WTC11 (cell line): Measurements from ENCODE around the gene PTPRC. TPM values are rescaled to one million over a fixed set of nuclear protein-coding genes. Genes with fewer than 3 reads are reported as not detected.

ENCODE experiments used
- ATAC-seq: fragments of 200-7000 bp; cut with Tn5 transposase; 2 replicates; pipeline ENCODE4 v1.10.0; 2021; ENCODE audit warnings: mild to moderate bottlenecking, moderate library complexity
- CTCF ChIA-PET: fragments of 300-600 bp; sonication (Branson Sonifier 250); formaldehyde crosslinking; loops from one replicate; lab custom pipeline; 2021; ENCODE audit warnings: antibody characterized with exemption; lab: Charles Lee
- POLR2A ChIA-PET: fragments of 350-600 bp; sonication (Branson Sonifier 250); formaldehyde crosslinking; loops from one replicate; lab custom pipeline; 2021; ENCODE audit warnings: antibody characterized with exemption; lab: Charles Lee
- DNase-seq: peaks from one replicate; pipeline ENCODE4 v3.0.0; 2021; ENCODE audit warnings: low spot score
- H3K27ac Mint-ChIP-seq: 2 replicates; pipeline ENCODE4 v1.8.0; 2021; ENCODE audit warnings: mixed read lengths
- H3K27me3 Mint-ChIP-seq: 2 replicates; pipeline ENCODE4 v1.8.0; 2021; ENCODE audit warnings: low read depth, mild to moderate bottlenecking, moderate library complexity, mixed read lengths
- H3K36me3 Mint-ChIP-seq: 2 replicates; pipeline ENCODE4 v1.8.0; 2021; ENCODE audit warnings: mixed read lengths
- H3K4me1 Mint-ChIP-seq: 2 replicates; pipeline ENCODE4 v1.8.0; 2022; ENCODE audit warnings: mixed read lengths
- H3K4me3 Mint-ChIP-seq: 2 replicates; pipeline ENCODE4 v1.8.0; 2021; ENCODE audit warnings: mild to moderate bottlenecking, moderate library complexity, mixed read lengths
- H3K9me3 Mint-ChIP-seq: 2 replicates; pipeline ENCODE4 v1.8.0; 2021; ENCODE audit warnings: mixed read lengths
- ARID4B ChIP-seq: sonication (generic); formaldehyde crosslinking; IDR thresholded peaks from 2 replicates; pipeline ENCODE4 v1.8.0; 2023; ENCODE audit warnings: missing genetic modification reagents, mild to moderate bottlenecking, borderline replicate concordance
- ATF6 ChIP-seq: sonication (generic); formaldehyde crosslinking; IDR thresholded peaks from 2 replicates; pipeline ENCODE4 v1.8.1; 2023; ENCODE audit warnings: mild to moderate bottlenecking, missing genetic modification reagents
- ELF4 ChIP-seq: sonication (generic); formaldehyde crosslinking; IDR thresholded peaks from 2 replicates; pipeline ENCODE4 v1.8.1; 2022; ENCODE audit warnings: low read depth, mild to moderate bottlenecking, moderate library complexity, missing genetic modification reagents
- ETV6 ChIP-seq: sonication (generic); formaldehyde crosslinking; IDR thresholded peaks from 2 replicates; pipeline ENCODE4 v1.8.1; 2022; ENCODE audit warnings: mild to moderate bottlenecking, missing genetic modification reagents
- FOXP1 ChIP-seq: sonication (generic); formaldehyde crosslinking; IDR thresholded peaks from 2 replicates; pipeline ENCODE4 v1.8.0; 2022; ENCODE audit warnings: missing genetic modification reagents, mild to moderate bottlenecking, moderate library complexity, borderline replicate concordance
- GRHL2 ChIP-seq: fragments of 250-450 bp; sonication (Bioruptor Pico); IDR thresholded peaks from 2 replicates; pipeline ENCODE4 v1.8.0; 2022; ENCODE audit warnings: mild to moderate bottlenecking, moderate library complexity; ENCODE audit not compliant: insufficient replicate concordance, severe bottlenecking
- IRF2 ChIP-seq: sonication (generic); formaldehyde crosslinking; IDR thresholded peaks from 2 replicates; pipeline ENCODE4 v1.8.0; 2022; ENCODE audit warnings: low read depth, missing genetic modification reagents, borderline replicate concordance
- MYBL2 ChIP-seq: sonication (generic); formaldehyde crosslinking; IDR thresholded peaks from 2 replicates; pipeline ENCODE4 v1.8.1; 2023; ENCODE audit warnings: mild to moderate bottlenecking, moderate library complexity, missing genetic modification reagents
- SMAD4 ChIP-seq: sonication (generic); formaldehyde crosslinking; IDR thresholded peaks from 2 replicates; pipeline ENCODE4 v1.8.0; 2022; ENCODE audit warnings: mild to moderate bottlenecking, missing genetic modification reagents
- STAT6 ChIP-seq: sonication (generic); formaldehyde crosslinking; conservative IDR thresholded peaks from 2 replicates; pipeline ENCODE4 v1.8.1; 2023; ENCODE audit warnings: mild to moderate bottlenecking, low read depth, missing genetic modification reagents, moderate library complexity
- ZBTB43 ChIP-seq: sonication (generic); formaldehyde crosslinking; IDR thresholded peaks from 2 replicates; pipeline ENCODE4 v1.8.1; 2023; ENCODE audit warnings: mild to moderate bottlenecking, missing genetic modification reagents
- ZMAT4 ChIP-seq: fragments of 250-450 bp; sonication (Bioruptor Pico); IDR thresholded peaks from 2 replicates; pipeline ENCODE4 v1.9.0; 2021; ENCODE audit warnings: mild to moderate bottlenecking
- ZNF219 ChIP-seq: sonication (generic); formaldehyde crosslinking; IDR thresholded peaks from 2 replicates; pipeline ENCODE4 v1.8.0; 2023; ENCODE audit warnings: missing genetic modification reagents, mild to moderate bottlenecking, borderline replicate concordance
- ZNF416 ChIP-seq: fragments of 250-450 bp; sonication (Bioruptor Pico); IDR thresholded peaks from 2 replicates; pipeline ENCODE4 v1.9.0; 2021; ENCODE audit warnings: mild to moderate bottlenecking, inconsistent platforms
- ZNF425 ChIP-seq: fragments of 250-450 bp; sonication (Bioruptor Pico); conservative IDR thresholded peaks from 2 replicates; pipeline ENCODE4 v1.9.0; 2021; ENCODE audit warnings: mild to moderate bottlenecking
- total RNA-seq: library from RNA; stranded (reverse); gene quantifications from 3 replicates; pipeline ENCODE4 v1.2.3, GENCODE V29; 2021

The PTPRC gene
- total RNA-seq, 1 experiment from 2014 or later: 1.4 TPM

GRCh38 chr1:198700396-198700795 lies 61.6 kb downstream of the PTPRC start:
- Mint-ChIP-seq H3K4me3 (peak overlapping the region; percentile 54), H3K9me3 (no peaks in the 10 kb centered on the region), H3K36me3 (no peaks in the 10 kb centered on the region), H3K4me1 (peaks cover 68% of the 10 kb centered on the region), H3K27me3 (no peaks in the 10 kb centered on the region), H3K27ac (peak overlapping the region; percentile 95)
- DNase-seq: no peak
- ATAC-seq: no peak
- ChIA-PET CTCF (interaction anchor here (1.6 to 2.1 kb wide), 2 partner anchors 14 kb away, joined by 5 read pairs; no protein-coding TSS in a partner anchor), POLR2A (no interaction called here)
- TF ChIP-seq ZMAT4 (no peak), GRHL2 (no peak)

GRCh38 chr1:198701250-198701649 lies 62.4 kb downstream of the PTPRC start:
- peaks cover 68% of the 10 kb centered on the region for H3K4me1 Mint-ChIP-seq
- POLR2A ChIA-PET: no interaction called here
- CTCF ChIA-PET: interaction anchor here (0.9 to 2.1 kb wide), 9 partner anchors 11 to 543 kb away, joined by 3 to 5 read pairs (median 4); no protein-coding TSS in a partner anchor

GRCh38 chr1:198701766-198702539 lies 63.1 kb downstream of the PTPRC start:
- Mint-ChIP-seq H3K4me3 (peak overlapping the region; percentile 54), H3K36me3 (no peaks in the 10 kb centered on the region), H3K27me3 (no peaks in the 10 kb centered on the region), H3K27ac (peak overlapping the region; percentile 95), H3K9me3 (no peaks in the 10 kb centered on the region), H3K4me1 (peaks cover 68% of the 10 kb centered on the region)
- DNase-seq (no peak), ATAC-seq (peak; percentile 82)
- POLR2A ChIA-PET: no interaction called here
- CTCF ChIA-PET: interaction anchor here (0.9 to 2.1 kb wide), 9 partner anchors 12 to 542 kb away, joined by 3 to 5 read pairs (median 4); no protein-coding TSS in a partner anchor
- TF ChIP-seq FOXP1 (CRISPR knock-in tag) (no peak), STAT6 (CRISPR knock-in tag) (no peak), ELF4 (CRISPR knock-in tag) (no peak), ATF6 (CRISPR knock-in tag) (no peak), ZNF416 (no peak), ZNF425 (CRISPR knock-in tag) (0 out of 2 replicates have a peak, but pooled peaks have one; percentile 34), ETV6 (peak; percentile 68), ZNF219 (CRISPR knock-in tag) (no peak), MYBL2 (CRISPR knock-in tag) (no peak), ARID4B (no peak), GRHL2 (no peak), IRF2 (CRISPR knock-in tag) (no peak)

More at GRCh38 chr1:198701250-198701649, 62.4 kb downstream of the PTPRC start:
- Mint-ChIP-seq H3K9me3 (no peaks in the 10 kb centered on the region), H3K27ac (peak overlapping the region; percentile 95), H3K4me3 (peak overlapping the region; percentile 54), H3K27me3 (no peaks in the 10 kb centered on the region), H3K36me3 (no peaks in the 10 kb centered on the region)
- ATAC-seq: peak; percentile 6; the same call in 1 of the 2 replicates
- no peak for DNase-seq
- TF ChIP-seq SMAD4 (no peak), ZBTB43 (0 out of 2 replicates have a peak, but pooled peaks have one; percentile 29)
